ENCODE results near the gene CORO2B. TPM values are rescaled to one million over a fixed set of nuclear protein-coding genes. Genes with fewer than 3 reads are reported as not detected.
A peak's percentile ranks its signal among the peaks of the same experiment; 100 is the strongest.

CORO2B gene
- polyA plus RNA-seq, 1 donor from 2014 or later: 15.1 TPM

DNA sequence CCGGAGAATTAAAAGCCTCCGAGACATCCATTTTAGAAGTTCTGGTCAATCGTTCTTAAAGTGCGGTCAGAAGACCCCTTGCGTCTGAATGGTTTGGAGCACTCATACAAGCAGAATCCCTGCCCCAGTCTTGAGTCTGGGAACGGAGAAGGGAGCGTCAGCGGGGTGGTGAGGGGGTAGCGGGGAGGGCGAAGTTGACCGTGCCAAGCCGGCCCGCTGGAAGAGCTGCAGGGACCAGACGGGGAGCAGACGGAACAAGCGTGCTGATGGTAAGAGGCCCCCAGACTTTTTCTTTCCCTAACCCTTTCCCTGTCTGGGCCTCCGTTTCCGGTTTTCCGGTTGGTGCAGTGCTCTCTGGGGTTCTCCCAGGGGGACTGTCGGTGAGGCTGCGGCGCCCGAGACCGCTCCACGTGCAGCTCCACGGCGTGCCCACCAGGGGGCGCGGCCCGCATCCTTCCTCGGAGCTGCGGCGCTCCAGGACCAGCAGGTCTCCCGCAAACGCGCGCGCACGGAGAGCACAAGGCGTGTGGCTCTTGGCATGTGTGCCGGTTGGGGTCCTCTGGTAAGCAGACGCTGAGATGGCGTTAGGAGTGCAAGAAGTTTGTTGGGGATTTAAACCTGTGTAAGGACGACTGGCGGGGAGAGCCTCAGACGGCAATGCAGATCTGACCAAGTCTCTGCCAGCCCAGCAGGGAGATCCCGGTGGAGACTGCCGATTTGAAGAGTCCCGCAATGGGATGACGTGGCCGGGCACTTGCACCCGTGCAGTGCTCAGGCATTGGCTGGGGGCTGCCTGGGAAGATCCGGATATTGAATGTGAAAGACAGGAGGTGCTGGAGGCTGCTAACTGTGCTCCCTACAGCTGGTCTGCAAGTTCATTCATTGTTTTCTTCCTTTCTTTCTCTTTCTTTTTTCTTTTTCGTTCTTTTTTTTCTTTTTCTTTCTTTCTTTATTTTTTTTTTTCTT lies 19.2 kb upstream of the CORO2B start:
- peak overlapping the region; percentile 30 for H3K9ac ChIP-seq (ENCODE audit: low read length)
- no peak for TF ChIP-seq EP300 (conservative IDR thresholded peaks at IDR 0.05; ENCODE audit: poor library complexity, severe bottlenecking)
- peak; percentile 99 for TF ChIP-seq SMC3 (conservative IDR thresholded peaks at IDR 0.05; ENCODE audit: poor library complexity)
- TF ChIP-seq, protein P1, sequence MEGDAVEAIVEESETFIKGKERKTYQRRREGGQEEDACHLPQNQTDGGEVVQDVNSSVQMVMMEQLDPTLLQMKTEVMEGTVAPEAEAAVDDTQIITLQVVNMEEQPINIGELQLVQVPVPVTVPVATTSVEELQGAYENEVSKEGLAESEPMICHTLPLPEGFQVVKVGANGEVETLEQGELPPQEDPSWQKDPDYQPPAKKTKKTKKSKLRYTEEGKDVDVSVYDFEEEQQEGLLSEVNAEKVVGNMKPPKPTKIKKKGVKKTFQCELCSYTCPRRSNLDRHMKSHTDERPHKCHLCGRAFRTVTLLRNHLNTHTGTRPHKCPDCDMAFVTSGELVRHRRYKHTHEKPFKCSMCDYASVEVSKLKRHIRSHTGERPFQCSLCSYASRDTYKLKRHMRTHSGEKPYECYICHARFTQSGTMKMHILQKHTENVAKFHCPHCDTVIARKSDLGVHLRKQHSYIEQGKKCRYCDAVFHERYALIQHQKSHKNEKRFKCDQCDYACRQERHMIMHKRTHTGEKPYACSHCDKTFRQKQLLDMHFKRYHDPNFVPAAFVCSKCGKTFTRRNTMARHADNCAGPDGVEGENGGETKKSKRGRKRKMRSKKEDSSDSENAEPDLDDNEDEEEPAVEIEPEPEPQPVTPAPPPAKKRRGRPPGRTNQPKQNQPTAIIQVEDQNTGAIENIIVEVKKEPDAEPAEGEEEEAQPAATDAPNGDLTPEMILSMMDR (IDR thresholded peaks at IDR 0.05; ENCODE audit: poor library complexity, severe bottlenecking): peak; percentile 98
- peak; percentile 95 for TF ChIP-seq RAD21 (conservative IDR thresholded peaks at IDR 0.05)
- peak; percentile 10 for TF ChIP-seq POLR2AphosphoS5 (IDR thresholded peaks at IDR 0.05)
- TF ChIP-seq MXI1 (conservative IDR thresholded peaks at IDR 0.05; ENCODE audit: poor library complexity, severe bottlenecking): peak; percentile 90
- TF ChIP-seq, protein P2, sequence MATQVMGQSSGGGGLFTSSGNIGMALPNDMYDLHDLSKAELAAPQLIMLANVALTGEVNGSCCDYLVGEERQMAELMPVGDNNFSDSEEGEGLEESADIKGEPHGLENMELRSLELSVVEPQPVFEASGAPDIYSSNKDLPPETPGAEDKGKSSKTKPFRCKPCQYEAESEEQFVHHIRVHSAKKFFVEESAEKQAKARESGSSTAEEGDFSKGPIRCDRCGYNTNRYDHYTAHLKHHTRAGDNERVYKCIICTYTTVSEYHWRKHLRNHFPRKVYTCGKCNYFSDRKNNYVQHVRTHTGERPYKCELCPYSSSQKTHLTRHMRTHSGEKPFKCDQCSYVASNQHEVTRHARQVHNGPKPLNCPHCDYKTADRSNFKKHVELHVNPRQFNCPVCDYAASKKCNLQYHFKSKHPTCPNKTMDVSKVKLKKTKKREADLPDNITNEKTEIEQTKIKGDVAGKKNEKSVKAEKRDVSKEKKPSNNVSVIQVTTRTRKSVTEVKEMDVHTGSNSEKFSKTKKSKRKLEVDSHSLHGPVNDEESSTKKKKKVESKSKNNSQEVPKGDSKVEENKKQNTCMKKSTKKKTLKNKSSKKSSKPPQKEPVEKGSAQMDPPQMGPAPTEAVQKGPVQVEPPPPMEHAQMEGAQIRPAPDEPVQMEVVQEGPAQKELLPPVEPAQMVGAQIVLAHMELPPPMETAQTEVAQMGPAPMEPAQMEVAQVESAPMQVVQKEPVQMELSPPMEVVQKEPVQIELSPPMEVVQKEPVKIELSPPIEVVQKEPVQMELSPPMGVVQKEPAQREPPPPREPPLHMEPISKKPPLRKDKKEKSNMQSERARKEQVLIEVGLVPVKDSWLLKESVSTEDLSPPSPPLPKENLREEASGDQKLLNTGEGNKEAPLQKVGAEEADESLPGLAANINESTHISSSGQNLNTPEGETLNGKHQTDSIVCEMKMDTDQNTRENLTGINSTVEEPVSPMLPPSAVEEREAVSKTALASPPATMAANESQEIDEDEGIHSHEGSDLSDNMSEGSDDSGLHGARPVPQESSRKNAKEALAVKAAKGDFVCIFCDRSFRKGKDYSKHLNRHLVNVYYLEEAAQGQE (IDR thresholded peaks at IDR 0.05; ENCODE audit: borderline replicate concordance): no peak
- TF ChIP-seq TAF1 (IDR thresholded peaks at IDR 0.05; ENCODE audit: low read depth): no peak
- TF ChIP-seq EZH2 (IDR thresholded peaks at IDR 0.05; ENCODE audit: borderline replicate concordance, insufficient read depth, low read length, poor library complexity, severe bottlenecking): no peak

DNA sequence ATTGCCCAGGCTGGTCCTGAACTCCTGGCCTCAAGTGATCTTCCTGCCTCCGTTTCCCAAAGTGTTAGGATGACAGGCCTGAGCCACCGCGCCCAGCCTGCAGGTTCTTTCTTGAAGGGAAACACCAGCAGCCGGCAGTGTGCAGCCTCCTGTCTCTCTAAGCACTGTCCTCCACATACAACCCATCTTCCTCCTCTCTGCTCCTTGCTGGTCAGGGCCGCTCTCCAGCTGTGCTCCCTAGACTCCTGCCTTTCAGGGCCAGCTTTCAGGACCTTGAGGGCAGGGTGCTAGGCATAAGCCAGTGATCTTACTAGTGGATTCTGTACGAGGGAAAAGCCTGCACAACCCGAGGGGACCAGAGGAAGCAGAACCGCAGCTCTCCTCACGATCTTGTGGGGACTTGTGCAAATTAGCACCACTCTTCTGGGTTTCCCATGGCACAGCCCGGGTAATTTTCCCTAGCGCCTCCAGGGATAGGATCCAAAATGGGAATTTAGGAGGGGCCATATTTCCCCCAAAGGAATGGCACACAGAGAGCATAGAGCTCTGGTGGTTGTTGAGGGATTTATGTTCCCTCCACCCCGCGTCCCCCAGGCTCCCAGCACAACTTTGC lies 18.2 kb upstream of the CORO2B start:
- H3K4me3 ChIP-seq (ENCODE audit: low read length): no peak overlapping the region

More for the DNA sequence above, 19.2 kb upstream of the CORO2B start:
- H3K4me3 ChIP-seq (ENCODE audit: low read length): peak overlapping the region; percentile 62
- H3K36me3 ChIP-seq (ENCODE audit: insufficient read depth, low read length): no peaks in the 10 kb centered on the region
- H3K27me3 ChIP-seq (ENCODE audit: insufficient read depth, low read depth, low read length): peaks cover 8% of the 10 kb centered on the region
- H3K27ac ChIP-seq (ENCODE audit: low read length): no peak overlapping the region
- no peaks in the 10 kb centered on the region for H3K9me3 ChIP-seq (ENCODE audit: low read length)
- H3K4me2 ChIP-seq (ENCODE audit: low read length): peak overlapping the region; percentile 22
- no peak overlapping the region for H2AFZ ChIP-seq (ENCODE audit: low read depth, low read length)
- no peaks in the 10 kb centered on the region for H4K20me1 ChIP-seq (ENCODE audit: insufficient read depth)
- H3K9me2 ChIP-seq (ENCODE audit: insufficient read depth, low read length): no peaks in the 10 kb centered on the region
- H3K79me2 ChIP-seq (replicated peaks; ENCODE audit: insufficient read depth, low read length): no peaks in the 10 kb centered on the region
- H3F3A ChIP-seq (ENCODE audit: insufficient read depth, low read length, poor library complexity, severe bottlenecking): no peaks in the 10 kb centered on the region

More for the DNA sequence above, 18.2 kb upstream of the CORO2B start:
- TF ChIP-seq SMC3 (conservative IDR thresholded peaks at IDR 0.05; ENCODE audit: poor library complexity): no peak
- no peak for TF ChIP-seq POLR2AphosphoS5 (IDR thresholded peaks at IDR 0.05)
- no peak for TF ChIP-seq EP300 (conservative IDR thresholded peaks at IDR 0.05; ENCODE audit: poor library complexity, severe bottlenecking)
- peaks cover 8% of the 10 kb centered on the region for H3K27me3 ChIP-seq (ENCODE audit: insufficient read depth, low read depth, low read length)
- no peak overlapping the region for H3K4me2 ChIP-seq (ENCODE audit: low read length)
- no peaks in the 10 kb centered on the region for H3K79me2 ChIP-seq (replicated peaks; ENCODE audit: insufficient read depth, low read length)
- H3K9me2 ChIP-seq (ENCODE audit: insufficient read depth, low read length): no peaks in the 10 kb centered on the region
- H3K9ac ChIP-seq (ENCODE audit: low read length): no peak overlapping the region
- no peak overlapping the region for H2AFZ ChIP-seq (ENCODE audit: low read depth, low read length)
- no peaks in the 10 kb centered on the region for H3K9me3 ChIP-seq (ENCODE audit: low read length)
- H4K20me1 ChIP-seq (ENCODE audit: insufficient read depth): no peaks in the 10 kb centered on the region
- no peaks in the 10 kb centered on the region for H3K36me3 ChIP-seq (ENCODE audit: insufficient read depth, low read length)
- no peaks in the 10 kb centered on the region for H3F3A ChIP-seq (ENCODE audit: insufficient read depth, low read length, poor library complexity, severe bottlenecking)
- H3K27ac ChIP-seq (ENCODE audit: low read length): no peak overlapping the region

All from neural cell (in vitro differentiated cells).